GM23338 (cell line): ENCODE measurements around the gene APOC1.

Source experiments
- CREB1 ChIP-seq: fragments of 250-450 bp; sonication (Bioruptor Pico); IDR thresholded peaks from 2 replicates; pipeline ENCODE4 v1.5.0; 2020; ENCODE audit warnings: low read depth, mild to moderate bottlenecking, moderate library complexity
- EZH2 ChIP-seq: fragments of 200-600 bp; sonication (generic); IDR thresholded peaks from one replicate; pipeline ENCODE4 v1.8.0; 2017; ENCODE audit warnings: antibody characterized with exemption, mild to moderate bottlenecking, low read depth; ENCODE audit not compliant: unreplicated experiment
- EZH2phosphoT487 ChIP-seq: fragments of 200-600 bp; sonication (generic); IDR thresholded peaks from one replicate; pipeline ENCODE4 v1.8.1; 2018; ENCODE audit warnings: antibody characterized with exemption; ENCODE audit not compliant: unreplicated experiment
- NANOG ChIP-seq: IDR thresholded peaks from 2 replicates; pipeline ENCODE4 v1.6.1; 2016; ENCODE audit warnings: antibody characterized with exemption, borderline replicate concordance
- POLR2AphosphoS5 ChIP-seq: IDR thresholded peaks from 2 replicates; pipeline ENCODE4 v1.6.1; 2016; ENCODE audit warnings: antibody characterized with exemption, low read depth
- TF ChIP-seq, protein P1 (sequence below), 2 experiments: fragments of 200-600 bp in 1 of 2; sonication (generic) in 1 of 2; conservative IDR thresholded peaks; 2 replicates each; pipeline versions ENCODE4 v1.5.1 to v1.6.1; 2016 to 2017; ENCODE audit warnings: antibody characterized with exemption in 2 of 2, low read depth in 2 of 2, mild to moderate bottlenecking in 2 of 2, moderate library complexity in 1 of 2
- TF ChIP-seq, protein P2 (sequence below): IDR thresholded peaks from one replicate; pipeline ENCODE4 v1.6.1; 2018; ENCODE audit warnings: antibody characterized with exemption; ENCODE audit not compliant: unreplicated experiment

DNA sequence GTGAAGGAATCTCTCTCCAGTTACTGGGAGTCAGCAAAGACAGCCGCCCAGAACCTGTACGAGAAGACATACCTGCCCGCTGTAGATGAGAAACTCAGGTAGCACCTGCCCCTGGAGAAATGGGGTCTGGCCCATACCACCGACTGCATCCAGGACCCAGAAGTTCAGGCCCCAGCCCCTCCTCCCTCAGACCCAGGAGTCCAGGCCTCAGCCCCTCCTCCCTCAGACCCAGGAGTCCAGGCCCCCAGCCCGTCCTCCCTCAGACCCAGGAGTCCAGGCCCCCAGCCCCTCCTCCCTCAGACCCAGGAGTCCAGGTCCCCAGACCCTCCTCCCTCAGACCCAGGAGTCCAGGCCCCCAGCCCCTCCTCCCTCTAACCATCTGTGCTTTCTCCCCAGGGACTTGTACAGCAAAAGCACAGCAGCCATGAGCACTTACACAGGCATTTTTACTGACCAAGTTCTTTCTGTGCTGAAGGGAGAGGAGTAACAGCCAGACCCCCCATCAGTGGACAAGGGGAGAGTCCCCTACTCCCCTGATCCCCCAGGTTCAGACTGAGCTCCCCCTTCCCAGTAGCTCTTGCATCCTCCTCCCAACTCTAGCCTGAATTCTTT, 34.5 kb downstream of the APOC1 start:
- TF ChIP-seq, protein P1, sequence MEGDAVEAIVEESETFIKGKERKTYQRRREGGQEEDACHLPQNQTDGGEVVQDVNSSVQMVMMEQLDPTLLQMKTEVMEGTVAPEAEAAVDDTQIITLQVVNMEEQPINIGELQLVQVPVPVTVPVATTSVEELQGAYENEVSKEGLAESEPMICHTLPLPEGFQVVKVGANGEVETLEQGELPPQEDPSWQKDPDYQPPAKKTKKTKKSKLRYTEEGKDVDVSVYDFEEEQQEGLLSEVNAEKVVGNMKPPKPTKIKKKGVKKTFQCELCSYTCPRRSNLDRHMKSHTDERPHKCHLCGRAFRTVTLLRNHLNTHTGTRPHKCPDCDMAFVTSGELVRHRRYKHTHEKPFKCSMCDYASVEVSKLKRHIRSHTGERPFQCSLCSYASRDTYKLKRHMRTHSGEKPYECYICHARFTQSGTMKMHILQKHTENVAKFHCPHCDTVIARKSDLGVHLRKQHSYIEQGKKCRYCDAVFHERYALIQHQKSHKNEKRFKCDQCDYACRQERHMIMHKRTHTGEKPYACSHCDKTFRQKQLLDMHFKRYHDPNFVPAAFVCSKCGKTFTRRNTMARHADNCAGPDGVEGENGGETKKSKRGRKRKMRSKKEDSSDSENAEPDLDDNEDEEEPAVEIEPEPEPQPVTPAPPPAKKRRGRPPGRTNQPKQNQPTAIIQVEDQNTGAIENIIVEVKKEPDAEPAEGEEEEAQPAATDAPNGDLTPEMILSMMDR (conservative IDR thresholded peaks at IDR 0.05; ENCODE audit: low read depth in 2 of 2): no peak
- no peak for TF ChIP-seq POLR2AphosphoS5
- TF ChIP-seq EZH2: no peak
- TF ChIP-seq CREB1 (CRISPR knock-in tag): no peak
- no peak for TF ChIP-seq EZH2phosphoT487
- TF ChIP-seq NANOG: no peak
- TF ChIP-seq, protein P2, sequence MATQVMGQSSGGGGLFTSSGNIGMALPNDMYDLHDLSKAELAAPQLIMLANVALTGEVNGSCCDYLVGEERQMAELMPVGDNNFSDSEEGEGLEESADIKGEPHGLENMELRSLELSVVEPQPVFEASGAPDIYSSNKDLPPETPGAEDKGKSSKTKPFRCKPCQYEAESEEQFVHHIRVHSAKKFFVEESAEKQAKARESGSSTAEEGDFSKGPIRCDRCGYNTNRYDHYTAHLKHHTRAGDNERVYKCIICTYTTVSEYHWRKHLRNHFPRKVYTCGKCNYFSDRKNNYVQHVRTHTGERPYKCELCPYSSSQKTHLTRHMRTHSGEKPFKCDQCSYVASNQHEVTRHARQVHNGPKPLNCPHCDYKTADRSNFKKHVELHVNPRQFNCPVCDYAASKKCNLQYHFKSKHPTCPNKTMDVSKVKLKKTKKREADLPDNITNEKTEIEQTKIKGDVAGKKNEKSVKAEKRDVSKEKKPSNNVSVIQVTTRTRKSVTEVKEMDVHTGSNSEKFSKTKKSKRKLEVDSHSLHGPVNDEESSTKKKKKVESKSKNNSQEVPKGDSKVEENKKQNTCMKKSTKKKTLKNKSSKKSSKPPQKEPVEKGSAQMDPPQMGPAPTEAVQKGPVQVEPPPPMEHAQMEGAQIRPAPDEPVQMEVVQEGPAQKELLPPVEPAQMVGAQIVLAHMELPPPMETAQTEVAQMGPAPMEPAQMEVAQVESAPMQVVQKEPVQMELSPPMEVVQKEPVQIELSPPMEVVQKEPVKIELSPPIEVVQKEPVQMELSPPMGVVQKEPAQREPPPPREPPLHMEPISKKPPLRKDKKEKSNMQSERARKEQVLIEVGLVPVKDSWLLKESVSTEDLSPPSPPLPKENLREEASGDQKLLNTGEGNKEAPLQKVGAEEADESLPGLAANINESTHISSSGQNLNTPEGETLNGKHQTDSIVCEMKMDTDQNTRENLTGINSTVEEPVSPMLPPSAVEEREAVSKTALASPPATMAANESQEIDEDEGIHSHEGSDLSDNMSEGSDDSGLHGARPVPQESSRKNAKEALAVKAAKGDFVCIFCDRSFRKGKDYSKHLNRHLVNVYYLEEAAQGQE: no peak
